ENCODE results near the gene NXN.

The NXN gene

GRCh38 chr17:1005361-1005946, 25.9 kb upstream of the NXN start:
- DNase-seq = peak; percentile 86

DNA sequence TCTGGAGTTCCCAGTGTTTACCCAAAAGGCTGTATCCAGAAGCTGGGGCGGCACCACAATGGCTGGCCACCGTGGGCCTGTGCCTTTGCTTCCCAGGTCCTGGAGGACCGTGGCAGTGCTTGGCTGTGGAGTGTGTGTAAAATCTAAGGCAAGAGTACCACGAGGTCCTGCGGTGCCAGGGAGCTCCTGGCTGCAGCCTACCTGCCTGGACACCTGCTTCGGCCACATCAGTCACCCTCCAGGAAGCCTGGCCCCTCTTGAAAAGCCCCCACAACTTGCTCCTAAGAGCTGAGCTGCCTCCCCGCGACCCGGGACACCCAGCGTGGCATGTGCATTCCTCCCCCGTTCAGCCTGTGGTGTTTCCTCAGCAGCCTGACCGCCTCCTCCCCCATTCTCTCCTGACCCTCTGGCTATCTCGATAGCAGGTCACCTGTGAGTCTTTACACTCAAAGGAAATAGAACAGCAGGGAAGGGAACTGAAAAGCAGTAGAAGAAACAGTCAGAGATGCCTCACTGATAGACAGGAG, 25.3 kb upstream of the NXN start:
- no peak for DNase-seq

DNA sequence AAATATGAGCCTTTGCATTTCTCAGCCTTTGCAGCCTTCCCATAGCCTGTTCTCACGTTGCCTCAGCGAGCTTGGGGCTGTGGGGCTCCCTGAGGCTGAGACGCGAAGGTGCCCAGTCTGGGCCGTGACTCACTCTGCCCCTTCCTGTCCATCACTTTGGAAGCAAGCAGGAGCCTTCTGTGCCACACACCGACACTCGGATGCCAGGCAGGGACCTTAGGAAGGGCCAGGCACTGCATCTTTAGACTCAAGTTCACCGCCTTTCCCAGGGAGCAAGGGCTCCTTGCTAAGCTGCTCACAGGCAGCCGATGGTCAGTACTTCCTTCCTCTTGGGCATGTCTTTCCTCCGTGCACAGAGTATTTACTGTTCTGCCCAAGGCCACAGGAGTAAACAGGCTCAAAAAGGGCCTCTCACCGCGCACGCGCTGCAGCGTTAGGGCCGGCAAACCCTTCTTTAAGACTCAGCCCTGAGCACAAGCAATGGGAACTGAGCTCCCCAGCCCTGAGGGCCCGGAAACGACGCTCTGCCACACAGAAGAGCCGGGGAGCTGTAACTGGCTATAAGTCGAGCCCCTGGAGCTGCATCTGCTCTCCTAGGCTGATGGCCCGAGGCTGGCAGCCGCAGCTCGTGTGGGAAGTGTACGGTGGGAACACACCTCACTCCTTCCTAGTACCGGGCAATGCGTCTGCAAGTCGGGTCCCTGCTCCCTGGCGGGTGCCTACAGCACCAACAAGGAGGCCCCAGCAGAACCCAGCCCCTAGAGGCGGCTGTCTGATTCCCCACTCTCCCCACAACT, 24.6 kb upstream of the NXN start:
- DNase-seq = peak; percentile 35

DNA sequence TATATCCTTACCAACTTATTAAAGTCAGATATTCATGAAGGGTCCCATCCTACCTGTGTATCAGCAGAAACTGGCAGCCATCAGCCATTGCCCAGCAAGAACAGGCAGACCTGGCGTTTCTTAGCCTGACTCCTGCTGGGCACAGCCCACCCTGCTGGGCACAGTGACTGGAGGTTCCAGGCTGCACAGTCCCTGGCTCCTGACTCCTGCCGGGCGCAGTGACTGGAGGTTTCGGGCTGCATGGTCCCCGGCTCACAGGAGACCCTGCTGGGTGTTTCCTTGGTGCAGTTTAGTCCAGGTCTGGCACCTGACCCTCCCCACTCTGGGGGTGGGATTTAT, 24.0 kb upstream of the NXN start:
- peak; percentile 36 for DNase-seq

- peak; percentile 46 for DNase-seq
These were observed 23.4 kb upstream of the NXN start for GRCh38 chr17:1002771-1003555.

DNA sequence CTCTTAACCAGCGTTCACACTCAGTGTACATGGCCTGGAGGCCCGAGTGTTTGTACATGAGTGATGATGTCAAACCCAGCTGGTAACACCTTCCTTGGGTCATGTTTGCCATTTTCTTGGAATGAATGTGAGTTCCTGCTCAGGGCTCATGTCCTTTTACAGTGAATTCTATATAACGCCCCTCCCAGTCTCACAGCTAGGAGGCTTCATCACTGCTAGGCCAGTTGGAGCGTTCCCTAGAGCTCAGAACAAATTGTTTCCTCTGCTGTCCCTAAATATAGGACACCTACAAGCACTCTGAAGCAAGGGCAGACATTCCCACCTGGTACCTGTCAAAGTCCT, 22.8 kb upstream of the NXN start:
- no peak for DNase-seq

DNA sequence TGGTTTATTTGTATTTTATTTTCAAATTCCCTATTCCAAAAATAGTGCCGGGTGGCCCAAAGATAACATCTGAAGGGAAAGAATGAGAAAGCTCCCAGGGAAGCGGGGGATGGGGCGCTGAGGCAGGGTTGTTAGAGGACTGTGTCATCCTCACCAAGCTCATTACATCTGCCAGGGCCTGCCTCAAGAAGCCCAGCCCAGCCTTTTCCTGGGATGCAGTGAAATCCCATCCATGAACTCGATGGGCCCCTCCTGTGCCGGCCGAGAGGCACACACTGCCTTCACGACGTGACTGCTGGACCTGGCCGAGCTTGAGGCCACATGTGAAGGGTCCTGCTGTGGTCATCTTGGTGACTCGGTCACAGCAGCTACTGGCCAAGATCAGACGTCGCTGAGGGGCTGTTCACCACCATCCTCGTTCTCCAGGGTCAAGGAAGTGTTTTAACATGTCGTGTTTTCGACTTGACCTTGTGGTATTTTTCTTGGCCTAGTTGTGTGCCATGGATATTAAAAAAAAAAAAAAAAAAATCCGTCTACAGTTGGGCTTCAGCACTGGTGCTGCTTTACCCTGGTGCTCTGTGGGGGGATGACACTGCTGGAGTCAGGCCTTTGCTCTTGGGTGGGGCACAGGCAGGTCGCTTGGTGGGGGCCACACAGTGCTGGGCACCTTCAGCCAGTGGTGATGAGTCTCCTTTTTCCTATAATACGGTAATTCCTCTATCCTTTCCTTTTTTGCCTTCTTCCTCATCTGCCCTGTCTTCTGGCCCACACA, 22.2 kb upstream of the NXN start:
- peak; percentile 44 for DNase-seq

GRCh38 chr17:1000597-1001461, 21.3 kb upstream of the NXN start:
- peak; percentile 63 for DNase-seq

- DNase-seq = no peak
These were observed 18.5 kb upstream of the NXN start for GRCh38 chr17:998111-998510.

- DNase-seq = peak; percentile 95
These were observed 17.2 kb upstream of the NXN start, which contains the start of gene TIMM22 for GRCh38 chr17:996554-997344. Gene TIMM22 (plus strand): TSS chr17:997129. CDS start chr17:997143, 14 bp downstream.

DNA sequence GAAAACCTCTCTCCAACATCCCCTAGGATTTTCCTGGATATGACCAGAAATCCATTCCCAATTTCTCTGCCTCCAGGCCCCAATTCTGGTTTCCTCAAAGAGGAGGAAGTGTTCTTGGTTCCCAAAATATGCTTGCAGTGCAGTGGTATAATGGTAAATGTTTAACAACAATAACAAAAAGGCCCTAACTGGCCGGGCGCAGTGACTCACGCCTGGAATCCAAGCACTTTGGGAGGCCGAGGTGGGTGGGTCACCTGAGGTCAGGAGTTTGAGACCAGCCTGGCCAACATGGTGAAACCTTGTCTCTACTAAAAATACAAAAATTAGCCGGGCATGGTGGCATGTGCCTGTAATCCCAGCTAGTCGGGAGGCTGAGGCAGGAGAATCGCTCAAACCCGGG, 15.7 kb upstream of the NXN start:
- peak; percentile 21 for DNase-seq

- DNase-seq = no peak
These were observed 13.4 kb upstream of the NXN start for GRCh38 chr17:992933-993332.

GRCh38 chr17:988561-988960, 9.0 kb upstream of the NXN start:
- DNase-seq = no peak

DNA sequence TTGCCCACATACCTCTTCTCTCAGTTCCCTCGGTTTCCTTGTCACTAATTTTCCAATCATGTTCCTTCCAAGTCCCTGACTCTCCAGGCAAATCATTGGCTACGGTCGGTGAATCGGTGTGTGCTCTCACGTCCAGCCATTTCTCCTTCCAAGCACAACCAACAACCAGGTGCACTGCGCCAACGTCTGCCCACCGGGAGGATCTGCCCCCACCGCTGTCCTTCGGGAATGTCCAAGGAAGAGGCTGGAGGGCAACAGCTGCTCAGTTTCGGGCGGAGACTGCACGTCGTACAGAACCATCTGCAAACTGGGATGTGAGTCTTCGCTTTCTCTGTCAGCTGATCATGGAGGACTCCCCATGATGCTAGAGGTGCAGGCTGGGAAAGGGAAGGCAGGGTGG, 8.4 kb upstream of the NXN start:
- no peak for DNase-seq

DNA sequence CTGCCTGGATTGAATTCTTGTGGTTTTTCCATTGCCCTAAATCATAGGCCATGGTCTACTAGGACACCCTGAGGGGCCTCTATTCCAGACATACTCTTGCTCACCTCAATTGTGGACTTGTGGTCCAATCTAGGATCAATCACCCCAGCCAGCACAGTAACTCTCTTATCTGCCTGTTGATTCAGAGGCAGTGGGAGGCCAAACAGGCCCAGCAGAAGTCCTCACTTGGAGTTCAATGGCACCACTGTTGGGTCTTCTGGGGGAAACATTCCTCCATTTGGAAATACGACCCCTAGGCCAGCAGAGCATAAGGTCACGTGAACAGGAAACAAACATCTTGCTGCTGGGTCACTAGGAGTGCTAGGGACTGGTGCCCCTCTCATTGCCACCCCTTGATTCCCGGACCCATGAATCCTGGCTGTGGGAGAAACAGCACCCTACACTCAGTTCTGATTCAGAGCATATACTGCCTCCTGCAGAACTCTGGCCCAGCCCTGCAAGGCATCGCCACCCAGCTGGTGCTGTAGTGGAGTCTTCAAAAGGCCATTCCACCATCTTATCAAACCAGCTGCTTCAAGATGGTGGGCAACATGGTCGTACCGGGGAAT, 6.8 kb upstream of the NXN start:
- DNase-seq = no peak

DNA sequence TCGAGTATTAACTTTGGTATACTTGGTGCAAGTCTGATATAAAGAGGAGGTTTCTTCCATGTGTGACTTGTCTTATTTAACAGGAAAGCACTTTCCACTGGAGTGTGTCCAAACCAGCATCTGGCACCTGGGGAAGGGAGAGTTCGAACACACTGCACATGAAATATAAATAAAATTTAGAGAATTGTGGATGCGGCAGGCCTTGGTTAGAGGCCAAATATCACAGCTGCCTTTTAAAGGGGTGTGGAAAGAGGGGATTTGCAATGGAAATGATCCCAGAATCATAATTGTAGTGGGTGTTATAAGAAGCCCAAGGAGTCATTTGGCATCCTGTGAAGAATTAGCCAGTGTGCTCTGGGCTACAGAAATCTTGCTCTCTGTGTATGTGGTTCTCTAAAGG, 4.3 kb upstream of the NXN start:
- no peak for DNase-seq

- no peak for DNase-seq
These were observed 1.7 kb upstream of the NXN start for GRCh38 chr17:981292-981658.

- DNase-seq = peak; percentile 88
These were observed 1.1 kb upstream of the NXN start for GRCh38 chr17:980406-981291.

DNA sequence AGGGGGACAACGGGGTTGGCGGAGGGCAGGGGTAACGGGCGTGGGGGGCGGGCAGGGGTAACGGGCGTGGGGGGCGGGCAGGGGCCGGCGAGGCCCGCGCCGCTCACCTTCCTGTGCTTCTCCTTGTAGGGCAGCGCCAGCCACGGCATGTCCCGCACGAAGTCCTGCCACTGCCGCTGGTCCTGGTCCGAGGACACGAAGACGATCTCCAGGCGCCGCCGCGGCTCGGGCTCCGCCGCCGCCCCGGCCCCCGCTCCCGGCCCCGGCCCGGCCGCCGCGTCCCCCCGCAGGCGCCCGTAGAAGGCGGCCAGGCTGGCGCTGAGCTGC, 401 bp downstream of the NXN start:
- DNase-seq = no peak

All from left hindlimb (tissue), 1 donor.